Heart left ventricle (tissue), 16 donors: ENCODE measurements around the gene CCM2L. TPM values are rescaled to one million over a fixed set of nuclear protein-coding genes. Genes with fewer than 3 reads are reported as not detected.

ENCODE experiments used
- ATAC-seq, 4 donors: fragments of 200-7000 bp; cut with Tn5 transposase; one replicate each; pipeline ENCODE4 v1.9.1; 2020 to 2022; ENCODE audit warnings: moderate library complexity in 4 of 4, mild to moderate bottlenecking in 3 of 4, moderate number of reproducible peaks in 1 of 4
- DNase-seq, 5 donors: peaks; one replicate each; pipeline ENCODE4 v3.0.0-alpha.2; 2020
- H3K27ac ChIP-seq, 12 donors: fragments of 200-600 bp; sonication (generic) in 4 of 12; one replicate each; pipeline versions ENCODE4 v1.5.0 to v1.8.0; 2016 to 2022; ENCODE audit warnings: mild to moderate bottlenecking in 2 of 12
- H3K27me3 ChIP-seq, 9 donors: fragments of 200-600 bp; sonication (generic) in 2 of 9; one replicate each; pipeline versions ENCODE4 v1.5.1 to v1.8.0; 2016 to 2022; ENCODE audit warnings: mild to moderate bottlenecking in 3 of 9
- H3K36me3 ChIP-seq, 9 donors: fragments of 200-600 bp; sonication (generic) in 2 of 9; one replicate each; pipeline versions ENCODE4 v1.5.0 to v1.8.0; 2018 to 2022; ENCODE audit warnings: mild to moderate bottlenecking in 2 of 9
- H3K4me1 ChIP-seq, 12 donors: fragments of 200-600 bp; sonication (generic) in 4 of 12; one replicate each; pipeline versions ENCODE4 v1.5.0 to v1.8.0; 2016 to 2022; ENCODE audit warnings: mild to moderate bottlenecking in 3 of 12
- H3K4me3 ChIP-seq, 12 donors: fragments of 200-600 bp; sonication (generic) in 4 of 12; one replicate each; pipeline versions ENCODE4 v1.5.0 to v1.8.0; 2017 to 2022; ENCODE audit warnings: mild to moderate bottlenecking in 9 of 12, moderate library complexity in 4 of 12
- H3K9me3 ChIP-seq, 12 donors: fragments of 200-600 bp; sonication (generic) in 4 of 12; one replicate each; pipeline versions ENCODE4 v1.5.0 to v1.8.0; 2016 to 2022; ENCODE audit warnings: mild to moderate bottlenecking in 1 of 12
- CTCF ChIP-seq, 12 donors: fragments of 200-600 bp; sonication (generic) in 4 of 12; IDR thresholded peaks; one replicate each; pipeline versions ENCODE4 v1.5.0 to v1.8.0; 2018 to 2022; ENCODE audit warnings: antibody characterized with exemption in 12 of 12, mild to moderate bottlenecking in 5 of 12
- POLR2A ChIP-seq, 2 donors: fragments of 450-650 bp; IDR thresholded peaks; one replicate each; pipeline ENCODE4 v1.6.1; 2017; ENCODE audit warnings: antibody characterized with exemption in 2 of 2, mild to moderate bottlenecking in 2 of 2, moderate library complexity in 2 of 2
- WGBS, 4 donors: extraction: QIAGEN DNeasy Blood & Tissue Kit in 2 of 4; methylation state at CpG; one replicate each; pipeline versions ENCODE4 v1.1.5 to v1.1.7; 2013 to 2018; 5-methylcytosine and 5-hydroxymethylcytosine counted together
- intact Hi-C, 10 donors: fragments of 100-400 bp; cut with DNase I; formaldehyde crosslinking; loops; one replicate each; pipeline versions ENCODE4 v1.11.1 to v1.14.2; 2022
- polyA plus RNA-seq, 2 donors: library from polyadenylated mRNA; stranded (reverse); fragments of 200-250 nt; gene quantifications; one replicate each; pipeline ENCODE4 v1.2.3, GENCODE V29; 2013
- total RNA-seq, 9 donors: library from RNA; depleted of rRNA in 2 of 9; stranded (reverse); fragments of >200 nt in 2 of 9; fragmentation: NEBNext Ultra II Directional in 3 of 9; extraction: Animal tissue kit (Norgen Biotek cat#: 25700) in 3 of 9; gene quantifications; one replicate each; pipeline versions ENCODE4 v1.1.0 to v1.2.4, GENCODE V29; 2016 to 2023
- donor health status: ischemic (EF 13 %, LVEDD 7.1; RV severe dilation, severe dysfunction).
- donor health status: healthy with polysubstance abuse.
- donor health status: DM: no; HTN: yes; CAD: no.
- donor health status: DM: no; HTN: no; CAD: no.
- donor health status: ischemic (EF 25% LVEDD 6.9; RV normal size, moderate dysfunction).
- donor health status: ischemic (EF 25% LVEDD 5.7; RV mildly dilated, moderate dysfunction).
- donor health status: healthy.
- donor health status: DM: yes; HTN: yes; CAD: no.
- donor health status: ischemic (EF 35%, LVEDD 5.7; RV mildly dilated, moderate dysfunction).
- donor health status: nonischemic (EF 11% LVEDD 7.7; RV severe dilation, severe dysfunction).
- donor health status: DM: yes; HTN: yes; CAD: no.
- donor health status: PGD.
- donor health status: ischemic (EF 29% LVEDD 5.4; RV normal size, mild dysfunction).
- donor health status: nonischemic (EF 23%, LVEDD 6.1; RV moderate dilation, normal function).

Gene CCM2L
- total and polyA plus RNA-seq, 11 donors, result 3.4 to 14.8 (median 9.6) TPM

GRCh38 chr20:32078791-32079190 is 68.6 kb downstream of the CCM2L start:
- peaks cover 0 to 6% (median 0%) of the 10 kb centered on the region in 9 donors for H3K27me3 ChIP-seq
- no peak overlapping the region for H3K4me3 ChIP-seq
- intact Hi-C loops, result loop anchor here in 2 of 10 donors (2.0 to 10.0 kb wide), 2 partner anchors 22 to 56 kb away; no protein-coding TSS in a partner anchor
- H3K36me3 ChIP-seq, result peaks cover 0 to 75% (median 0%) of the 10 kb centered on the region in 9 donors
- no peaks in the 10 kb centered on the region for H3K9me3 ChIP-seq
- DNase-seq (no peak), ATAC-seq (no peak)
- no peak for TF ChIP-seq POLR2A (IDR thresholded peaks at IDR 0.05)
- TF ChIP-seq CTCF (IDR thresholded peaks at IDR 0.05), result no peak
- H3K4me1 ChIP-seq, result peaks cover 0 to 12% (median 0%) of the 10 kb centered on the region in 12 donors
- no peak overlapping the region for H3K27ac ChIP-seq

- peaks cover 0 to 12% (median 0%) of the 10 kb centered on the region in 12 donors for H3K4me1 ChIP-seq
- WGBS, 4 donors, result 56 to 58% (median 57%) methylated on average over 6 to 8 of the region's 8 CpGs
- no peak for TF ChIP-seq CTCF (IDR thresholded peaks at IDR 0.05)
- no peak for TF ChIP-seq POLR2A (IDR thresholded peaks at IDR 0.05)
- peaks cover 0 to 75% (median 0%) of the 10 kb centered on the region in 9 donors for H3K36me3 ChIP-seq
- DNase-seq (no peak), ATAC-seq (no peak)
- H3K27me3 ChIP-seq, result peaks cover 0 to 6% (median 0%) of the 10 kb centered on the region in 9 donors
- no peaks in the 10 kb centered on the region for H3K9me3 ChIP-seq
- intact Hi-C loops, result loop anchor here in 3 of 10 donors (2.0 to 10.0 kb wide), 3 partner anchors 23 to 255 kb away; no protein-coding TSS in a partner anchor
- no peak overlapping the region for H3K4me3 ChIP-seq
- no peak overlapping the region for H3K27ac ChIP-seq
Measured at GRCh38 chr20:32079655-32080109, 69.4 kb downstream of the CCM2L start.

- 65 to 93% (median 79%) methylated on average over 3 of the region's 3 CpGs for WGBS, 4 donors
- intact Hi-C loops, result loop anchor here in 1 of 10 donors (10.0 kb wide), 1 partner anchor 256 kb away; no protein-coding TSS in a partner anchor
- ATAC-seq (no peak), DNase-seq (no peak)
- Histone ChIP-seq H3K27ac (no peak overlapping the region), H3K27me3 (peaks cover 0 to 6% (median 0%) of the 10 kb centered on the region in 9 donors), H3K36me3 (peaks cover 0 to 68% (median 0%) of the 10 kb centered on the region in 9 donors), H3K4me1 (peaks cover 0 to 12% (median 0%) of the 10 kb centered on the region in 12 donors), H3K9me3 (no peaks in the 10 kb centered on the region), H3K4me3 (no peak overlapping the region)
- TF ChIP-seq CTCF (IDR thresholded peaks at IDR 0.05), result no peak
- no peak for TF ChIP-seq POLR2A (IDR thresholded peaks at IDR 0.05)
Measured at GRCh38 chr20:32080783-32081182, 70.5 kb downstream of the CCM2L start.

Other genes starting within 250 kb of the CCM2L start
- under 1 TPM in 8 of 9 donors, not detected in 1; 0.10 to 0.76 (median 0.17) TPM for gene MYLK2, start 191.1 kb upstream of the CCM2L start, total RNA-seq
- under 1 TPM; 0.15 to 0.23 TPM for gene MYLK2, start 191.1 kb upstream of the CCM2L start, polyA plus RNA-seq
- gene FOXS1, start 164.8 kb upstream of the CCM2L start, total RNA-seq, result 1 to 10 TPM; 1.9 to 6.0 (median 3.7) TPM
- 1 to 10 TPM; 2.5 to 4.9 TPM for gene FOXS1, start 164.8 kb upstream of the CCM2L start, polyA plus RNA-seq
- gene DUSP15, start 139.9 kb upstream of the CCM2L start, total RNA-seq, result 1 to 10 TPM; 1.0 to 7.4 (median 3.0) TPM
- gene DUSP15, start 139.9 kb upstream of the CCM2L start, polyA plus RNA-seq, result 1 to 10 TPM in 1 of 2 donors, under 1 TPM in 1; 0.68 to 5.4 TPM
- not detected for gene TTLL9, start 139.8 kb upstream of the CCM2L start, total RNA-seq
- gene TTLL9, start 139.8 kb upstream of the CCM2L start, polyA plus RNA-seq, result not detected
- 10 to 100 TPM in 1 of 9 donors, 1 to 10 TPM in 8; 5.2 to 10.7 (median 7.3) TPM for gene PDRG1, start 58.4 kb upstream of the CCM2L start, total RNA-seq
- gene PDRG1, start 58.4 kb upstream of the CCM2L start, polyA plus RNA-seq, result 10 to 100 TPM in 1 of 2 donors, 1 to 10 TPM in 1; 8.8 to 15.2 TPM
- not detected for gene XKR7, start 42.3 kb upstream of the CCM2L start, total RNA-seq
- gene XKR7, start 42.3 kb upstream of the CCM2L start, polyA plus RNA-seq, result not detected
- 10 to 100 TPM in 2 of 9 donors, 1 to 10 TPM in 7; 2.0 to 52.0 (median 4.5) TPM for gene HCK, start 41.8 kb downstream of the CCM2L start, total RNA-seq
- 1 to 10 TPM; 1.4 to 3.7 TPM for gene HCK, start 41.8 kb downstream of the CCM2L start, polyA plus RNA-seq
- 10 to 100 TPM; 25.6 to 37.9 (median 30.0) TPM for gene TM9SF4, start 99.3 kb downstream of the CCM2L start, total RNA-seq
- gene TM9SF4, start 99.3 kb downstream of the CCM2L start, polyA plus RNA-seq, result 10 to 100 TPM; 15.7 to 23.5 TPM
- gene PLAGL2, start 197.3 kb downstream of the CCM2L start, total RNA-seq, result 1 to 10 TPM; 4.4 to 9.9 (median 7.8) TPM
- 1 to 10 TPM; 4.0 to 4.2 TPM for gene PLAGL2, start 197.3 kb downstream of the CCM2L start, polyA plus RNA-seq
- 10 to 100 TPM; 26.0 to 48.5 (median 27.5) TPM for gene POFUT1, start 197.4 kb downstream of the CCM2L start, total RNA-seq
- 10 to 100 TPM; 12.0 to 25.7 TPM for gene POFUT1, start 197.4 kb downstream of the CCM2L start, polyA plus RNA-seq